Memory B cell (primary cell): ENCODE results near the gene AUTS2.

Experiments used
- ATAC-seq: fragments of 150-1000 bp; cut with Tn5 transposase; 2 replicates; pipeline ENCODE4 v1.10.0; 2021; ENCODE audit warnings: low read depth, mild to moderate bottlenecking, moderate library complexity
- DNase-seq, 2 donors: peaks; one replicate each; pipeline ENCODE4 v3.0.0; 2022; ENCODE audit warnings: low spot score in 2 of 2
- H3K27ac Mint-ChIP-seq: one replicate; pipeline ENCODE4 v1.8.0; 2022; ENCODE audit warnings: mild to moderate bottlenecking, moderate library complexity, mixed read lengths
- H3K27me3 Mint-ChIP-seq: one replicate; pipeline ENCODE4 v1.8.0; 2022; ENCODE audit warnings: mixed read lengths
- H3K36me3 Mint-ChIP-seq: one replicate; pipeline ENCODE4 v1.8.0; 2022; ENCODE audit warnings: mild to moderate bottlenecking, mixed read lengths
- H3K4me1 Mint-ChIP-seq: one replicate; pipeline ENCODE4 v1.8.0; 2022; ENCODE audit warnings: mixed read lengths
- H3K4me3 Mint-ChIP-seq: one replicate; pipeline ENCODE4 v1.8.0; 2022; ENCODE audit warnings: mild to moderate bottlenecking, moderate library complexity, mixed read lengths
- H3K9me3 Mint-ChIP-seq: one replicate; pipeline ENCODE4 v1.8.0; 2022; ENCODE audit warnings: mixed read lengths

Gene AUTS2

GRCh38 chr7:69684369-69685292 lies 86.4 kb downstream of the AUTS2 start:
- Mint-ChIP-seq H3K27ac (no peak overlapping the region), H3K9me3 (no peaks in the 10 kb centered on the region), H3K4me3 (no peak overlapping the region), H3K36me3 (no peaks in the 10 kb centered on the region), H3K4me1 (peaks cover 5% of the 10 kb centered on the region), H3K27me3 (peaks cover 1% of the 10 kb centered on the region)
- ATAC-seq, result no peak
- DNase-seq, result no peak

GRCh38 chr7:69685293-69685631 lies 87.0 kb downstream of the AUTS2 start:
- ATAC-seq, result no peak
- Mint-ChIP-seq H3K36me3 (no peaks in the 10 kb centered on the region), H3K4me3 (no peak overlapping the region), H3K4me1 (peaks cover 5% of the 10 kb centered on the region), H3K9me3 (no peaks in the 10 kb centered on the region), H3K27ac (no peak overlapping the region), H3K27me3 (peaks cover 1% of the 10 kb centered on the region)
- DNase-seq, result no peak

GRCh38 chr7:69686366-69686765 lies 88.1 kb downstream of the AUTS2 start:
- Mint-ChIP-seq H3K27me3 (peaks cover 1% of the 10 kb centered on the region), H3K4me1 (peaks cover 5% of the 10 kb centered on the region), H3K4me3 (no peak overlapping the region), H3K36me3 (no peaks in the 10 kb centered on the region), H3K9me3 (no peaks in the 10 kb centered on the region), H3K27ac (no peak overlapping the region)
- DNase-seq (no peak), ATAC-seq (no peak)

GRCh38 chr7:69687739-69688433 lies 89.6 kb downstream of the AUTS2 start:
- Mint-ChIP-seq H3K27me3 (no peaks in the 10 kb centered on the region), H3K9me3 (no peaks in the 10 kb centered on the region), H3K4me1 (peaks cover 5% of the 10 kb centered on the region), H3K27ac (no peak overlapping the region), H3K4me3 (no peak overlapping the region), H3K36me3 (no peaks in the 10 kb centered on the region)
- no peak for DNase-seq
- ATAC-seq, result no peak

GRCh38 chr7:69690329-69690728 lies 92.1 kb downstream of the AUTS2 start:
- Mint-ChIP-seq H3K4me1 (peaks cover 6% of the 10 kb centered on the region), H3K27ac (no peak overlapping the region), H3K36me3 (no peaks in the 10 kb centered on the region), H3K4me3 (no peak overlapping the region), H3K9me3 (no peaks in the 10 kb centered on the region), H3K27me3 (no peaks in the 10 kb centered on the region)
- ATAC-seq (no peak), DNase-seq (no peak)

GRCh38 chr7:69691327-69691726 lies 93.1 kb downstream of the AUTS2 start:
- Mint-ChIP-seq H3K36me3 (no peaks in the 10 kb centered on the region), H3K4me3 (no peak overlapping the region), H3K27ac (no peak overlapping the region), H3K4me1 (peaks cover 11% of the 10 kb centered on the region), H3K27me3 (no peaks in the 10 kb centered on the region), H3K9me3 (no peaks in the 10 kb centered on the region)
- ATAC-seq, result no peak
- no peak for DNase-seq

- H3K9me3 Mint-ChIP-seq, result no peaks in the 10 kb centered on the region
- H3K27ac Mint-ChIP-seq, result no peak overlapping the region
- no peaks in the 10 kb centered on the region for H3K36me3 Mint-ChIP-seq
- ATAC-seq, result no peak
- H3K4me3 Mint-ChIP-seq, result no peak overlapping the region
- no peaks in the 10 kb centered on the region for H3K27me3 Mint-ChIP-seq
- no peak for DNase-seq
- peaks cover 14% of the 10 kb centered on the region for H3K4me1 Mint-ChIP-seq
These were observed 93.5 kb downstream of the AUTS2 start for GRCh38 chr7:69691734-69692133.

GRCh38 chr7:69692611-69693010 lies 94.3 kb downstream of the AUTS2 start:
- no peaks in the 10 kb centered on the region for H3K27me3 Mint-ChIP-seq
- no peak overlapping the region for H3K4me3 Mint-ChIP-seq
- ATAC-seq (no peak), DNase-seq (no peak)
- H3K4me1 Mint-ChIP-seq, result peaks cover 17% of the 10 kb centered on the region
- no peaks in the 10 kb centered on the region for H3K9me3 Mint-ChIP-seq
- no peaks in the 10 kb centered on the region for H3K36me3 Mint-ChIP-seq
- H3K27ac Mint-ChIP-seq, result no peak overlapping the region

GRCh38 chr7:69693042-69693441 lies 94.8 kb downstream of the AUTS2 start:
- Mint-ChIP-seq H3K36me3 (no peaks in the 10 kb centered on the region), H3K4me1 (peaks cover 22% of the 10 kb centered on the region), H3K27me3 (no peaks in the 10 kb centered on the region), H3K9me3 (no peaks in the 10 kb centered on the region), H3K4me3 (no peak overlapping the region), H3K27ac (no peak overlapping the region)
- DNase-seq (no peak), ATAC-seq (no peak)

- H3K4me3 Mint-ChIP-seq, result peak overlapping the region; percentile 59
- no peaks in the 10 kb centered on the region for H3K9me3 Mint-ChIP-seq
- H3K27me3 Mint-ChIP-seq, result no peaks in the 10 kb centered on the region
- DNase-seq (peak in 1 of 2 donors; percentile 26), ATAC-seq (peak; percentile 96)
- peaks cover 23% of the 10 kb centered on the region for H3K4me1 Mint-ChIP-seq
- H3K27ac Mint-ChIP-seq, result peak overlapping the region; percentile 72
- no peaks in the 10 kb centered on the region for H3K36me3 Mint-ChIP-seq
These were observed 97.8 kb downstream of the AUTS2 start for GRCh38 chr7:69696054-69696591.

GRCh38 chr7:69696686-69697685 lies 98.7 kb downstream of the AUTS2 start:
- Mint-ChIP-seq H3K36me3 (no peaks in the 10 kb centered on the region), H3K27ac (peak overlapping the region; percentile 41), H3K27me3 (no peaks in the 10 kb centered on the region), H3K4me1 (peaks cover 24% of the 10 kb centered on the region), H3K4me3 (no peak overlapping the region), H3K9me3 (no peaks in the 10 kb centered on the region)
- ATAC-seq (no peak), DNase-seq (no peak)

GRCh38 chr7:69698109-69698825 lies 100.0 kb downstream of the AUTS2 start:
- H3K27ac Mint-ChIP-seq, result no peak overlapping the region
- DNase-seq, result no peak
- no peak for ATAC-seq

GRCh38 chr7:69699931-69700330 lies 101.7 kb downstream of the AUTS2 start:
- H3K27me3 Mint-ChIP-seq, result no peaks in the 10 kb centered on the region
- peaks cover 27% of the 10 kb centered on the region for H3K4me1 Mint-ChIP-seq
- DNase-seq (no peak), ATAC-seq (no peak)
- H3K36me3 Mint-ChIP-seq, result no peaks in the 10 kb centered on the region
- H3K27ac Mint-ChIP-seq, result no peak overlapping the region
- no peak overlapping the region for H3K4me3 Mint-ChIP-seq
- H3K9me3 Mint-ChIP-seq, result no peaks in the 10 kb centered on the region

More at GRCh38 chr7:69698109-69698825, 100.0 kb downstream of the AUTS2 start:
- H3K27me3 Mint-ChIP-seq, result no peaks in the 10 kb centered on the region
- H3K9me3 Mint-ChIP-seq, result no peaks in the 10 kb centered on the region
- H3K4me3 Mint-ChIP-seq, result no peak overlapping the region
- H3K36me3 Mint-ChIP-seq, result no peaks in the 10 kb centered on the region
- H3K4me1 Mint-ChIP-seq, result peaks cover 25% of the 10 kb centered on the region
